Stimulated activated CD4-positive, alpha-beta T cell treated with anti-CD3 and anti-CD28 coated beads, Interleukin-12 subunit alpha, Interleukin-12 subunit beta, amount 100 ng/mL, for 48 hours (primary cell): ENCODE data around the gene GET3.
A peak's percentile ranks its signal among the peaks of the same experiment; 100 is the strongest.
"Not testable (repeated sequence)": the region's sequence is repeated elsewhere in the genome, so short reads cannot be mapped to it uniquely, and the experiment has no call there.

Source experiments
- DNase-seq, 3 donors: peaks; one replicate each; pipeline ENCODE4 v3.0.0-alpha.2; 2020; ENCODE audit warnings: low read depth in 2 of 3, low spot score in 1 of 3

GET3 gene

GRCh38 chr19:12736995-12737834, at the start of gene GET3:
Gene GET3 (plus strand): TSS chr19:12737497. CDS start chr19:12737506, 9 bp downstream.
- peak; percentile 65 to 74 (median 70) for DNase-seq

GRCh38 chr19:12689012-12689411, 48.3 kb upstream of the GET3 start:
- DNase-seq: no peak

GRCh38 chr19:12689581-12690216, 47.6 kb upstream of the GET3 start:
- no peak for DNase-seq

- no peak for DNase-seq
Observed at GRCh38 chr19:12692960-12693359, 44.3 kb upstream of the GET3 start.

GRCh38 chr19:12694641-12695040, 42.7 kb upstream of the GET3 start:
- no peak for DNase-seq

GRCh38 chr19:12695096-12695495, 42.2 kb upstream of the GET3 start:
- DNase-seq: no peak

GRCh38 chr19:12695514-12695913, 41.8 kb upstream of the GET3 start:
- no peak for DNase-seq

- DNase-seq: no peak
Observed at GRCh38 chr19:12695997-12696365, 41.3 kb upstream of the GET3 start.

GRCh38 chr19:12696366-12697335, 40.6 kb upstream of the GET3 start, which contains the start of gene FBXW9:
Gene FBXW9 (minus strand): TSS chr19:12696631. CDS start chr19:12696581, 50 bp downstream.
- peak; percentile 95 to 99 (median 96) for DNase-seq

- DNase-seq: not testable (repeated sequence)
Observed at GRCh38 chr19:12697425-12697824, 39.9 kb upstream of the GET3 start.

- DNase-seq: no peak
Observed at GRCh38 chr19:12698138-12698537, 39.2 kb upstream of the GET3 start.

- no peak for DNase-seq
Observed at GRCh38 chr19:12701596-12702282, 35.6 kb upstream of the GET3 start.

GRCh38 chr19:12703046-12703445, 34.3 kb upstream of the GET3 start:
- DNase-seq: no peak

- DNase-seq: no peak
Observed at GRCh38 chr19:12705169-12705568, 32.1 kb upstream of the GET3 start.

GRCh38 chr19:12705654-12706331, 31.5 kb upstream of the GET3 start:
- DNase-seq: no peak

- DNase-seq: no peak
Observed at GRCh38 chr19:12706332-12706718, 31.0 kb upstream of the GET3 start.

- DNase-seq: no peak
Observed at GRCh38 chr19:12708641-12709040, 28.7 kb upstream of the GET3 start.

GRCh38 chr19:12711187-12711586, 26.1 kb upstream of the GET3 start:
- DNase-seq: no peak

GRCh38 chr19:12712077-12712476, 25.2 kb upstream of the GET3 start:
- DNase-seq: not testable (repeated sequence)

GRCh38 chr19:12713304-12713703, 24.0 kb upstream of the GET3 start:
- DNase-seq: not testable (repeated sequence)
